Embryonic facial prominence (tissue), 1 donor: Measurements from ENCODE around the gene STK26.
"Not testable (repeated sequence)": the region's sequence is repeated elsewhere in the genome, so short reads cannot be mapped to it uniquely, and the experiment has no call there.

Experiments
- DNase-seq: peaks from one replicate; pipeline ENCODE4 v3.0.0-alpha.2; 2016; ENCODE audit errors: extremely low spot score

Gene STK26

GRCh38 chrX:132037479-132037993 is 14.4 kb downstream of the STK26 start:
- DNase-seq, result no peak

GRCh38 chrX:132040066-132040465 is 17.0 kb downstream of the STK26 start:
- DNase-seq, result no peak

- no peak for DNase-seq
These were observed 17.9 kb downstream of the STK26 start for GRCh38 chrX:132041015-132041414.

GRCh38 chrX:132043977-132044376 is 20.9 kb downstream of the STK26 start:
- no peak for DNase-seq

- DNase-seq, result no peak
These were observed 21.9 kb downstream of the STK26 start for GRCh38 chrX:132044953-132045352.

- DNase-seq, result no peak
These were observed 22.4 kb downstream of the STK26 start for GRCh38 chrX:132045456-132045855.

- DNase-seq, result no peak
These were observed 23.4 kb downstream of the STK26 start for GRCh38 chrX:132046533-132046932.

- not testable (repeated sequence) for DNase-seq
These were observed 28.7 kb downstream of the STK26 start for GRCh38 chrX:132051778-132052177.

- no peak for DNase-seq
These were observed 34.9 kb downstream of the STK26 start for GRCh38 chrX:132058050-132058449.

- DNase-seq, result no peak
These were observed 35.9 kb downstream of the STK26 start for GRCh38 chrX:132058975-132059374.

- no peak for DNase-seq
These were observed 37.0 kb downstream of the STK26 start for GRCh38 chrX:132059973-132060540.

- no peak for DNase-seq
These were observed 40.2 kb downstream of the STK26 start for GRCh38 chrX:132063334-132063733.

GRCh38 chrX:132063862-132064261 is 40.8 kb downstream of the STK26 start:
- DNase-seq, result no peak

GRCh38 chrX:132068405-132068804 is 45.3 kb downstream of the STK26 start:
- no peak for DNase-seq

- DNase-seq, result no peak
These were observed 48.2 kb downstream of the STK26 start for GRCh38 chrX:132071254-132071653.

GRCh38 chrX:132077414-132077813 is 54.3 kb downstream of the STK26 start:
- DNase-seq, result no peak

GRCh38 chrX:132077912-132078311 is 54.8 kb downstream of the STK26 start:
- DNase-seq, result no peak

GRCh38 chrX:132085786-132086185 is 62.7 kb downstream of the STK26 start:
- DNase-seq, result no peak

- no peak for DNase-seq
These were observed 63.6 kb downstream of the STK26 start for GRCh38 chrX:132086672-132087071.

GRCh38 chrX:132088864-132089263 is 65.8 kb downstream of the STK26 start:
- no peak for DNase-seq

GRCh38 chrX:132090403-132091159 is 67.5 kb downstream of the STK26 start:
- DNase-seq, result no peak

GRCh38 chrX:132092439-132093065 is 69.5 kb downstream of the STK26 start:
- no peak for DNase-seq
